SK-MEL-5 (cell line): ENCODE data around the gene PATJ. TPM values are rescaled to one million over a fixed set of nuclear protein-coding genes. Genes with fewer than 3 reads are reported as not detected.
A peak's percentile ranks its signal among the peaks of the same experiment; 100 is the strongest.

Source experiments
- DNase-seq: peaks from one replicate; pipeline ENCODE4 v3.0.0-alpha.2; 2016; ENCODE audit warnings: low read depth, low spot score
- in situ Hi-C: cut with HindIII; loops from 2 replicates; pipeline ENCODE4 v1.10.0; 2016; ENCODE audit warnings: low sequenced_read_pairs, high pct_unique_total_duplicates, low pct_unique_long_range_greater_than_20kb
- total RNA-seq: library from RNA; depleted of rRNA; stranded (reverse); fragments of >200 nt; shearing (Covaris generic); gene quantifications from 2 replicates; pipeline ENCODE4 v1.2.3, GENCODE V29; 2014

The PATJ gene
- total RNA-seq, 1 experiment from 2014 or later = 6.3 TPM

GRCh38 chr1:61740751-61741700 lies 1.3 kb upstream of the PATJ start:
- DNase-seq = no peak
- in situ Hi-C loops = no loop called here

- peak; percentile 42 for DNase-seq
- in situ Hi-C loops = no loop called here
These were observed 545 bp downstream of the PATJ start for GRCh38 chr1:61742620-61743430.

GRCh38 chr1:61743431-61743705 lies 1.1 kb downstream of the PATJ start:
- in situ Hi-C loops = no loop called here
- no peak for DNase-seq

- no peak for DNase-seq
- in situ Hi-C loops = no loop called here
These were observed 1.7 kb downstream of the PATJ start for GRCh38 chr1:61743716-61744580.

GRCh38 chr1:61746813-61747212 lies 4.5 kb downstream of the PATJ start:
- no peak for DNase-seq
- in situ Hi-C loops = no loop called here

- in situ Hi-C loops = no loop called here
- DNase-seq = no peak
These were observed 6.3 kb downstream of the PATJ start for GRCh38 chr1:61748566-61748965.

GRCh38 chr1:61749574-61749973 lies 7.3 kb downstream of the PATJ start:
- in situ Hi-C loops = no loop called here
- no peak for DNase-seq

GRCh38 chr1:61752921-61753389 lies 10.7 kb downstream of the PATJ start:
- no peak for DNase-seq
- in situ Hi-C loops = no loop called here

GRCh38 chr1:61753998-61754508 lies 11.8 kb downstream of the PATJ start:
- in situ Hi-C loops = no loop called here
- no peak for DNase-seq

- in situ Hi-C loops = no loop called here
- DNase-seq = no peak
These were observed 12.3 kb downstream of the PATJ start for GRCh38 chr1:61754545-61754944.

- in situ Hi-C loops = no loop called here
- no peak for DNase-seq
These were observed 14.5 kb downstream of the PATJ start for GRCh38 chr1:61756773-61757172.

- no peak for DNase-seq
- in situ Hi-C loops = no loop called here
These were observed 15.7 kb downstream of the PATJ start for GRCh38 chr1:61757950-61758349.

GRCh38 chr1:61770131-61770530 lies 27.9 kb downstream of the PATJ start:
- no peak for DNase-seq
- in situ Hi-C loops = no loop called here

GRCh38 chr1:61776091-61776490 lies 33.8 kb downstream of the PATJ start:
- in situ Hi-C loops = no loop called here
- no peak for DNase-seq

GRCh38 chr1:61779231-61779630 lies 37.0 kb downstream of the PATJ start:
- in situ Hi-C loops = no loop called here

GRCh38 chr1:61781151-61781550 lies 38.9 kb downstream of the PATJ start:
- in situ Hi-C loops = no loop called here
- DNase-seq = peak; percentile 62

More at GRCh38 chr1:61779231-61779630, 37.0 kb downstream of the PATJ start:
- DNase-seq = no peak

GRCh38 chr1:61782771-61783170 lies 40.5 kb downstream of the PATJ start:
- in situ Hi-C loops = no loop called here

GRCh38 chr1:61784726-61785125 lies 42.4 kb downstream of the PATJ start:
- in situ Hi-C loops = no loop called here
- DNase-seq = no peak

More at GRCh38 chr1:61782771-61783170, 40.5 kb downstream of the PATJ start:
- DNase-seq = no peak
